ENCODE measurements around the gene AGBL1. TPM values are rescaled to one million over a fixed set of nuclear protein-coding genes. Genes with fewer than 3 reads are reported as not detected.

The AGBL1 gene
- total RNA-seq, 1 experiment from 2014 or later: not detected

DNA sequence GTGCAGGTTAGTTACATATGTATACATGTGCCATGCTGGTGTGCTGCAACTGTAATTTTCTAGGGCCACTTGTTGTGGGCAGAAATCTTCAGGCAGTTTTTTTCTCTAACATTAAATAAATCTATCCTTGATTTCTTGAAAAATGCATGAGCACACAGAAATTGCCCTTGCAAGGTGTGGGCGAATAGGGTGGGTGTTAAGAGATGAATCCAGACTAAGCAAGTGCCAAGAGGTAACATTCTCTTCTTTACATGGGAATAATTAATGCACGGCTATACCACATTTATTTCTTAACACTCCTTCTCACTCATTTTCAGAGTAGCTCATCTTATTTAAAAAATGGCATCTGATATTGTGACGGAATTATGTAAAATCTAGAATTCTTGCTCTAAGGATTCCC lies 719.6 kb downstream of the AGBL1 start:
- no peak overlapping the region for H2BK15ac ChIP-seq (ENCODE audit: low read depth, low read length)
- no peaks in the 10 kb centered on the region for H3K27me3 Mint-ChIP-seq (ENCODE audit: low read depth)
- no peaks in the 10 kb centered on the region for H3K4me1 ChIP-seq (ENCODE audit: insufficient read depth, low read length)
- TF ChIP-seq, protein P1, sequence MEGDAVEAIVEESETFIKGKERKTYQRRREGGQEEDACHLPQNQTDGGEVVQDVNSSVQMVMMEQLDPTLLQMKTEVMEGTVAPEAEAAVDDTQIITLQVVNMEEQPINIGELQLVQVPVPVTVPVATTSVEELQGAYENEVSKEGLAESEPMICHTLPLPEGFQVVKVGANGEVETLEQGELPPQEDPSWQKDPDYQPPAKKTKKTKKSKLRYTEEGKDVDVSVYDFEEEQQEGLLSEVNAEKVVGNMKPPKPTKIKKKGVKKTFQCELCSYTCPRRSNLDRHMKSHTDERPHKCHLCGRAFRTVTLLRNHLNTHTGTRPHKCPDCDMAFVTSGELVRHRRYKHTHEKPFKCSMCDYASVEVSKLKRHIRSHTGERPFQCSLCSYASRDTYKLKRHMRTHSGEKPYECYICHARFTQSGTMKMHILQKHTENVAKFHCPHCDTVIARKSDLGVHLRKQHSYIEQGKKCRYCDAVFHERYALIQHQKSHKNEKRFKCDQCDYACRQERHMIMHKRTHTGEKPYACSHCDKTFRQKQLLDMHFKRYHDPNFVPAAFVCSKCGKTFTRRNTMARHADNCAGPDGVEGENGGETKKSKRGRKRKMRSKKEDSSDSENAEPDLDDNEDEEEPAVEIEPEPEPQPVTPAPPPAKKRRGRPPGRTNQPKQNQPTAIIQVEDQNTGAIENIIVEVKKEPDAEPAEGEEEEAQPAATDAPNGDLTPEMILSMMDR (conservative IDR thresholded peaks at IDR 0.05): no peak
- H3K23ac ChIP-seq (ENCODE audit: insufficient read length, low read depth, low read length): no peak overlapping the region
- no peak overlapping the region for H2AK5ac ChIP-seq (ENCODE audit: insufficient read length, low read length)
- no CpG with 5 or more reads among the region's 3 CpGs for WGBS (ENCODE audit: extremely low coverage, insufficient read length, low lambda C conversion rate)
- no peak overlapping the region for H2BK12ac ChIP-seq (ENCODE audit: insufficient read length, low read depth, low read length)
- no peak overlapping the region for H4K5ac ChIP-seq (ENCODE audit: insufficient read length, low read depth, low read length)
- H3K27me3 ChIP-seq (ENCODE audit: insufficient read depth, low read length): no peaks in the 10 kb centered on the region
- no peak overlapping the region for H2BK120ac ChIP-seq (ENCODE audit: low read depth, low read length, poor library complexity, severe bottlenecking)
- no peak overlapping the region for H2AFZ ChIP-seq (ENCODE audit: low read length)
- no peaks in the 10 kb centered on the region for H3K9me3 Mint-ChIP-seq
- H3K23me2 ChIP-seq (ENCODE audit: insufficient read length, low read depth, low read length, poor library complexity, severe bottlenecking): no peaks in the 10 kb centered on the region
- no peak for DNase-seq
- H4K8ac ChIP-seq (replicated peaks; ENCODE audit: insufficient read length, low read depth, low read length): no peak overlapping the region
- H3K4me2 ChIP-seq (ENCODE audit: insufficient read depth, insufficient read length, low read length): no peak overlapping the region
- H4K91ac ChIP-seq (ENCODE audit: insufficient read length, low read depth, low read length): no peak overlapping the region
- H3K9ac ChIP-seq (ENCODE audit: extremely low read depth, insufficient read length, low read length): no peak overlapping the region
- H3K9me3 ChIP-seq (ENCODE audit: control insufficient read depth, low read depth, low read length): no peaks in the 10 kb centered on the region
- H3K79me1 ChIP-seq (ENCODE audit: insufficient read depth, low read depth, low read length, poor library complexity, severe bottlenecking): no peaks in the 10 kb centered on the region
- H3K14ac ChIP-seq (ENCODE audit: insufficient read depth, low read length): no peak overlapping the region
- H3K56ac ChIP-seq (ENCODE audit: insufficient read length, low read depth, low read length): no peak overlapping the region
- H3K27ac ChIP-seq (ENCODE audit: insufficient read length, low read depth, low read length): no peak overlapping the region
- no peaks in the 10 kb centered on the region for H3K79me2 ChIP-seq (ENCODE audit: insufficient read depth, low read length)
- H3K4me1 Mint-ChIP-seq: no peaks in the 10 kb centered on the region
- no peaks in the 10 kb centered on the region for H4K20me1 ChIP-seq (ENCODE audit: control insufficient read depth, insufficient read depth, insufficient read length)
- no peaks in the 10 kb centered on the region for H3K36me3 Mint-ChIP-seq (ENCODE audit: insufficient read depth in 1 of 3, low read depth in 3 of 3)
- no peak overlapping the region for H2BK5ac ChIP-seq (ENCODE audit: insufficient read length, low read length)
- no peak overlapping the region for H3K4me3 Mint-ChIP-seq
- H3K4ac ChIP-seq (ENCODE audit: low read depth, low read length): no peak overlapping the region
- H3T11ph ChIP-seq (ENCODE audit: low read length): no peak overlapping the region
- no peak overlapping the region for H3K27ac Mint-ChIP-seq
- no peak overlapping the region for H2BK20ac ChIP-seq (ENCODE audit: low read depth, low read length, poor library complexity, severe bottlenecking)
- no peak overlapping the region for H3K18ac ChIP-seq (ENCODE audit: insufficient read length, low read depth, low read length)

Measured in H9 (cell line).